ENCODE measurements around the gene PFKM.

The PFKM gene

DNA sequence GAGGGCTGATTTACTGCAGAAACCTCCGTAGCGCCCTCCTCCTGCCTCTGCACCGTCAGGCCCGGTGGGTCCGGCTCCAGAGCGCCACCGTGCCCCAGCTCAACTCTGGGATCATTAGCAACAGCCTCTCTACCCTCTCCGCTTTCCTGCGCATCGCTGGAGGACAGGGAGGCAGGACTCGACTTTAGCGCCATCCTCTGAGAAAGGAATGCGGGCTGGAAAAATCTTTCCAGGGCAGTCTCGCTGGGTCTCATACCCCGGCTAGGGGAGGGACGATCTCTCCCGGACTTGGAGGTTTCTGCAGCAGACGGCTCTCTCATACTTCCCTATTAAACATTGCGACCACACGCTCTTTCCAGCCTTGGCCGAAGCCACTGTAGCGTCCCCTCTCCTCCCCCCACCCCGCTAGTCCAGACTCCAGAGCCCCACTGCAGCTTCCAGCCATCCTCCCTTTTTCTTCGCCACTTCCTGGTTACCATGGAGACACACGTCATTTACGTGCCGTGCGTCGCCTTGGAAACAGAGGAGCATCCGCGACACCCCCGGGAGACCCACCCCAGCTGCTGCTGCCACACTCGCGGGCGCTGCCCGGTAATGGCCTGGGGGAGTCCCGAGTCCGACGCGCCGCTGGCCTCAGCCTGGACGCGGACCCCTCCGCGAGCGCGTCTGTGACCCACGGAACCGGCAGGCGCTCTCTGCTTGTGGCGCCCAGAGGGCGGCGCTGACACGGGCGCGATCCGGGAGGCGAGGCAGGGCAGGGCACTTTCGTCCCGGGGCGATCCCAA, 64.1 kb downstream of the PFKM start, which contains the start of gene CCDC184:
TSS of gene CCDC184 (plus strand) at position 554 of the 785 bp plus-strand sequence. CDS start 479 bp downstream, outside the sequence.
- H3K9me3 ChIP-seq (ENCODE audit: insufficient read depth, low read depth, low read length): no peaks in the 10 kb centered on the region
- peaks cover 13% of the 10 kb centered on the region; the same call in 1 of the 2 replicates for H3K4me1 ChIP-seq (ENCODE audit: insufficient read depth, low read length)
- no peaks in the 10 kb centered on the region for H3K36me3 ChIP-seq (ENCODE audit: insufficient read depth, low read depth, low read length)
- peak within 1 kb of the TSS; percentile 81 for H3K4me3 ChIP-seq (ENCODE audit: low read length)
- H3K9ac ChIP-seq (ENCODE audit: low read depth, low read length): peak within 1 kb of the TSS; percentile 40; the same call in 1 of the 2 replicates
- no peak within 1 kb of the TSS for H3K27ac ChIP-seq (ENCODE audit: low read length)
- H3K27me3 ChIP-seq (ENCODE audit: insufficient read depth, low read length): peaks cover 91% of the 10 kb centered on the region

DNA sequence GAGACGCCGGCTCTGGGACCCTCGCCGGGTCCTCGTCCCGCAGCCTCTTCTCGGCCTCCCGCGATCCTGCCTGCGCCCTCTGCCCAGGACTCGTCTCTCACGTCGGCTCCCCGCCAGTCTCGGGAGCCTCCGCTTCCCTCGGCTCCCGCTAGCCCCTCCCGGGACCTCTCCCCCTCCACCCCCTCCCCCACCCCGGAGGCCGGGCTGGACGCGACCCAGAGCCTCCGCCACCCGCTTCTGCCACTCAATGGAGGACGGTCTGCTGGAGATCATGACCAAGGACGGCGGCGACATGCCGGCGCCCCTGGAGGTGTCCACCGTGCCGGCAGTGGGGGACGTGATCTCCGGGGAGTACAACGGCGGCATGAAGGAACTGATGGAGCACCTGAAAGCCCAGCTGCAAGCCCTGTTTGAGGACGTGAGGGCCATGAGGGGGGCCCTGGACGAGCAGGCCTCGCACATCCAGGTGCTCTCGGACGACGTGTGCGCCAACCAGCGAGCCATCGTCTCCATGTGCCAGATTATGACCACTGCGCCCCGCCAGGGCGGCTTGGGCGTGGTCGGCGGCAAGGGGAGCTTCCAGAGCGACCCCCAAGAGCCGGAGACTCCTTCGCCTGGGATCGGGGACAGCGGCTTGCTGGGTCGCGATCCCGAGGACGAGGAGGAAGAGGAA, 64.8 kb downstream of the PFKM start:
- H3K27ac ChIP-seq (ENCODE audit: low read length): no peak overlapping the region

DNA sequence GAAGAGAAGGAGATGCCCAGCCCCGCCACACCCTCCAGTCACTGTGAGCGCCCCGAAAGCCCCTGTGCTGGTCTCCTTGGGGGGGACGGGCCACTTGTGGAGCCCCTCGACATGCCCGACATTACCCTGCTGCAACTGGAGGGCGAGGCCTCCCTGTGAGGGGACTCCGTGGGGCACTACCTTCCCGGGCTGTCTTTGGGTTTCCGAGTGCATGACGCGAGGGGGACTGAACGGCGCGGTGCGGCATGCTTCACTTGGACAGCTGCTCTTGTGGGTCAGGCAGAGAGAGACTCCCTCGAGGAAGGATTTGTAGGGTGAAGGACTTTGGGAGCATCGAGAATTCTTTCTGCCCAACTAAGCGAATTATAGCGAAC, 65.4 kb downstream of the PFKM start:
- Histone ChIP-seq H3K9ac (ENCODE audit: low read depth, low read length) (no peak overlapping the region; the same call in 1 of the 2 replicates), H3K27ac (ENCODE audit: low read length) (no peak overlapping the region), H3K36me3 (ENCODE audit: insufficient read depth, low read depth, low read length) (no peaks in the 10 kb centered on the region), H3K27me3 (ENCODE audit: insufficient read depth, low read length) (peaks cover 93% of the 10 kb centered on the region), H3K4me3 (ENCODE audit: low read length) (peak overlapping the region; percentile 81; the same call in 1 of the 2 replicates), H3K9me3 (ENCODE audit: insufficient read depth, low read depth, low read length) (no peaks in the 10 kb centered on the region), H3K4me1 (ENCODE audit: insufficient read depth, low read length) (peaks cover 13% of the 10 kb centered on the region; the same call in 1 of the 2 replicates)

More for the DNA sequence above, 64.8 kb downstream of the PFKM start:
- peaks cover 13% of the 10 kb centered on the region; the same call in 1 of the 2 replicates for H3K4me1 ChIP-seq (ENCODE audit: insufficient read depth, low read length)
- H3K9ac ChIP-seq (ENCODE audit: low read depth, low read length): peak overlapping the region; percentile 16; the same call in 1 of the 2 replicates
- H3K36me3 ChIP-seq (ENCODE audit: insufficient read depth, low read depth, low read length): no peaks in the 10 kb centered on the region
- H3K4me3 ChIP-seq (ENCODE audit: low read length): peak overlapping the region; percentile 81
- no peaks in the 10 kb centered on the region for H3K9me3 ChIP-seq (ENCODE audit: insufficient read depth, low read depth, low read length)
- H3K27me3 ChIP-seq (ENCODE audit: insufficient read depth, low read length): peaks cover 96% of the 10 kb centered on the region

DNA sequence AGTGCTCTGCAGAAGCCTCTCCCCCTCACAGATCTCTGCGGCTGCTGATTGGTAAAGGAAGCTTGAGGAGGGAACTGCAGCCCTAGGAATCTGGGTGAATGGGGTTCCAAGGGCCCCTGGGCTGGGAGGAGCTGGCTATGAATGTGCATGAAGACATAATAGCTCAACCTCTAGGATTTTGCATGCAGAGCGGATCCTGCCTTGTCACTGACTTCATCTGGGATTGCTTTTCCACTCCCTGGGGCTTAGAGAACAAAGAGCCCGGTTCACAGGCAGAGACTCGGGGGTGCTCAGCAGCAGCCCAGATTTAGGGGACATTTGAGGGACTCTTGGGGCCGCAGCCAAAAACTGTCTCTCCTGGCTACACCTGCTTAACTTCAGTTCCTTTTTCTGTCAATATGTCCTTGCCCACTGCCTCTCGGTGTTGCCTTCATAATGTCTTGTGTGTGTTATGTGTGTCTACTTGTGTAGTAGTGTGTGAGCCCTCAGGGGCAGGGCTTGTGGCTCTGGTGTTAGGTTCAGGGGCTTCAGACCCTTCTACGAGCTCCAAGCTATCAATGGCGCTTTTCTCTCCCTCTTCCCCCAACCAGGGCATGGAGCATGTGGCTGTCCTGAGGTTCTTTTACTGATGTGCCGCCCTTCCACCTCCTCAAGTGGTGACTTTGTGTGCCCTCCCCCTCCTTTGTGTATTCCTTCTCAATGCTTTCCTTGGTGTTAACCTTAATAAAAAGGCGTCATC, 66.2 kb downstream of the PFKM start:
- H3K4me3 ChIP-seq (ENCODE audit: low read length): peak overlapping the region; percentile 81; the same call in 1 of the 2 replicates
- no peak overlapping the region for H3K27ac ChIP-seq (ENCODE audit: low read length)
- peaks cover 93% of the 10 kb centered on the region for H3K27me3 ChIP-seq (ENCODE audit: insufficient read depth, low read length)

DNA sequence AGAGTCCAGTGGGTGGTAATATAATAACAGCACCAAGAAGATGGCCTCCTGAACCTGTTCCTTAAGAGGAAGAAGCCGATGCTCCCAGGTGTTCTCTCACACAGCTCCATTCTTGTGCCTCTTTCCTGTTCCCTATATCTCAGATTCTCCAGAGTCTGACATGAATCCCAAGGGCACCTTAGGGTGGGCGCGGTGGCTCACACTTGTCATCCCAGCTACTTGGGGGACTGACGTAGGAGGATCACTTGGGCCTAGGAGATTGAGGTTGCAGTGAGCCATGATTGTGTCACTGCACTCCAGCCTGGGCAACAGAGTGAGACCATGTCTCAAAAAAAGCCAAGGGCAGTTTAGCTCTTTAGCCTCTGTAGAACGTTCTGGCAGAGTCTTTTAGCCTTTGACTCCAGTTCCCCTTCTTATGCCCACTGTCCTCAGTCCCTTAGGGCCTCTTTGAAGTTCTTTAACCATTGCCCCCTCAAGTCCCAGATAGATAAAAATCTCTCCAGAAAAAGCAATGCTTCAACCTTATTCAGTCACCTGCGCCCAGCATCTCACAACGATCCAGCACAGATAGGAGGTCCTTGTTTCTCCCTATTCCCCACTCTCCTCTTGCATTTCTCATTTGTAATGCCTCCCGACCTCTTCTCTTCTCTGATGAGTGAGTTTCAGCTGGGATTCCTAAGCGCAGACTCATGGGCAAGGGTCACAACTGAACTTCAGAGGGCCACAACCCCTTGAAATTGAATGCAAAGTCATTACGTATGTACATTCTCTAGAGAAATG, 68.9 kb downstream of the PFKM start:
- peaks cover 87% of the 10 kb centered on the region for H3K27me3 ChIP-seq (ENCODE audit: insufficient read depth, low read length)
- H3K4me1 ChIP-seq (ENCODE audit: insufficient read depth, low read length): peaks cover 7% of the 10 kb centered on the region; the same call in 1 of the 2 replicates
- H3K9me3 ChIP-seq (ENCODE audit: insufficient read depth, low read depth, low read length): no peaks in the 10 kb centered on the region
- no peak overlapping the region for H3K9ac ChIP-seq (ENCODE audit: low read depth, low read length)
- no peak overlapping the region for H3K4me3 ChIP-seq (ENCODE audit: low read length)
- H3K36me3 ChIP-seq (ENCODE audit: insufficient read depth, low read depth, low read length): no peaks in the 10 kb centered on the region
- H3K27ac ChIP-seq (ENCODE audit: low read length): no peak overlapping the region

More for the DNA sequence above, 66.2 kb downstream of the PFKM start:
- no peaks in the 10 kb centered on the region for H3K36me3 ChIP-seq (ENCODE audit: insufficient read depth, low read depth, low read length)
- peaks cover 13% of the 10 kb centered on the region; the same call in 1 of the 2 replicates for H3K4me1 ChIP-seq (ENCODE audit: insufficient read depth, low read length)
- no peaks in the 10 kb centered on the region for H3K9me3 ChIP-seq (ENCODE audit: insufficient read depth, low read depth, low read length)
- H3K9ac ChIP-seq (ENCODE audit: low read depth, low read length): no peak overlapping the region

DNA sequence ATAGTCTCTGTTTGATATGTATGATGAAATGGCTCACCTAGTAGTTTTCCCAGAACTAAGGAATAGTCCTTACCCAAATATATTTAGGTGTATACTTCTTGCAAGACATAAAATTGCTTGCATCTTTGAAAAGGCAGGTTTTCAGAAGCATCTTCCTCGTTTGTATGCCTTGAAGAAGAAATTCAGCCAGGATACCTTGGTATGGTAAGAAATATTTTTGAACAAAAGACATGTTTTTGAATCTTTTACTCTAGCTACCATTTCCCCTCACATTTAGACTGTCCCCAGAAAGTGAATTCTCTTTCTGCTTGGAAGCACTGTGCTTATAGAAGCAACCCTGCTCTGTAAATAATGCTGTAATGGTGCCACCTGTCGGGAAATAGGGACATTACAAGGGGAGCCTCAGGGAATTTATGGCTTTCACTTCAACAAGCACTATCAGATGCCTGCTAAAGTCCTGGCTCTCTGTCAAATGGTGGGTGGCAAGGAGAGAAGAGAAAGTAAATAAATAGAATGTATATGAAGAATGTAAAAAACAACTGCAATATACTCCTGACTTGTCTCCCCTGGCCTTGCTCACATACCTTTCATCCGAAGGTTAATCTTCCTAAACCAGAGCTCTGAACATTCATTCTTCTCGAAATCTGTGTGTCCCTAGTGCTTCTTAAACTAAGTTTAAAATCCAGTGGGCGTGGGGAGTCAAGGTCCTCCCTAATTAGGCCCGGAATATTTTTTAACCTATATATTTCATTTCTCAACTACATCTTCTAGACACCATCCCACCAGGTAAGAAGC, 70.4 kb downstream of the PFKM start:
- Histone ChIP-seq H3K9ac (ENCODE audit: low read depth, low read length) (no peak overlapping the region), H3K36me3 (ENCODE audit: insufficient read depth, low read depth, low read length) (no peaks in the 10 kb centered on the region), H3K9me3 (ENCODE audit: insufficient read depth, low read depth, low read length) (no peaks in the 10 kb centered on the region), H3K27ac (ENCODE audit: low read length) (no peak overlapping the region), H3K4me3 (ENCODE audit: low read length) (no peak overlapping the region), H3K27me3 (ENCODE audit: insufficient read depth, low read length) (peaks cover 87% of the 10 kb centered on the region), H3K4me1 (ENCODE audit: insufficient read depth, low read length) (peaks cover 7% of the 10 kb centered on the region; the same call in 1 of the 2 replicates)

DNA sequence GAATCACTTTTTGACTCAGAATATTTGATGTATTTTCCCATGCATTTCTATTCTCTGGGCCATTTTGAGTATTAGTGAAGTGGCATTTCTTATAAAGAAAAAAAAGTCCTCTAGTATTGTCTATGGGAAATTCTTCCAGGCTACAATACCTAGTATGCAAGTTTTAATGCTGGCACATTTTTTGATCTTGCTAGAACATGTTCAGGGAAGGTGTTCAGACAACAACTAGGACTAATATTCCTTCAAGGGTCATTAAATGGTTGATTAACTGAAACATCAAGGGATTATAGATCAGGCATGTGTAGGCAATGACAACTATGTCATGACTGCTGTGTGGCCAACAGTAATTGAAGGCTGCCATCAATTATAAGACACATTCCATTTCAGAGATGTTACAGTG, 71.9 kb downstream of the PFKM start:
- H3K27me3 ChIP-seq (ENCODE audit: insufficient read depth, low read length): peaks cover 87% of the 10 kb centered on the region
- no peak overlapping the region for H3K4me3 ChIP-seq (ENCODE audit: low read length)
- no peaks in the 10 kb centered on the region for H3K4me1 ChIP-seq (ENCODE audit: insufficient read depth, low read length)
- no peak overlapping the region for H3K9ac ChIP-seq (ENCODE audit: low read depth, low read length)
- H3K36me3 ChIP-seq (ENCODE audit: insufficient read depth, low read depth, low read length): no peaks in the 10 kb centered on the region
- H3K27ac ChIP-seq (ENCODE audit: low read length): no peak overlapping the region
- no peaks in the 10 kb centered on the region for H3K9me3 ChIP-seq (ENCODE audit: insufficient read depth, low read depth, low read length)

DNA sequence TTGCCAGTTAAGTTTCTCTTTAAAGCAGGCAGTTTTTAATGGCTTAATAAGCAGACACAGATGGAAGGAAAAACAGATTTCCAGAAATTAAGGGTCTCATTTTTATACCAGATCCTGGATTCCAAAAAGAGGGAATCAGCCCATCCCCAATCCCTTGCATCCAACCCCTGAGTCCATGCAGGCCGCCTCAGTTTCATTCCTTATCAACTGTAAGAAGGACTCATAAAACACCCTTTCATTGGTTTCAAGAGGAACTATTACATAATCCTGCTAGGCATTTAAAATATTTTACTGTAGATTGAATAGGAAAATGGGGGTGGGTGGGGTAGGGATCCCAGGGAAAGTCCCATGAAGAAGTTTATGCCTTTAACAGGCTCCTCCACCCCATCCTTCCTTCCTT, 73.7 kb downstream of the PFKM start:
- H3K9me3 ChIP-seq (ENCODE audit: insufficient read depth, low read depth, low read length): no peaks in the 10 kb centered on the region
- H3K27me3 ChIP-seq (ENCODE audit: insufficient read depth, low read length): peaks cover 83% of the 10 kb centered on the region
- no peaks in the 10 kb centered on the region for H3K36me3 ChIP-seq (ENCODE audit: insufficient read depth, low read depth, low read length)
- no peak overlapping the region for H3K4me3 ChIP-seq (ENCODE audit: low read length)
- H3K9ac ChIP-seq (ENCODE audit: low read depth, low read length): no peak overlapping the region
- no peak overlapping the region for H3K27ac ChIP-seq (ENCODE audit: low read length)
- H3K4me1 ChIP-seq (ENCODE audit: insufficient read depth, low read length): peaks cover 4% of the 10 kb centered on the region

DNA sequence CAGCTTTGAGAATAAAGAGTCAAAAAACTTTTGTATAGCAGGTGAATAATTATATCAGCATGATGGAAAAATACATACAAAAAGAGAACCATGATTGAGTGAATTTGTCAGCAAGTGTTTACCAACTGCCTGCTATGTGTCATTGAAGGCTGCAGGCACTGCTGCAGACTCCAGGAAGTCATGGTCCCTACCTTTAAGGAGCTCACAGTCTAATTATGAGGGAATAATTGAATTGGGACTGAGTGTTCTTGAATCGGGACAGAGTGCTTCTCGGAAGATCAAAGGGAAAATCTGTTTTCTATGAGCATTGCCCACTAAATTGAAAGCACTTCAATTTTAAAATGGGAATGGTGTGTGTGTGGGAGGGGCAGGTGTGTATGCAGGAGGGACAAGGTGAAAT, 74.5 kb downstream of the PFKM start:
- peaks cover 4% of the 10 kb centered on the region for H3K4me1 ChIP-seq (ENCODE audit: insufficient read depth, low read length)
- H3K36me3 ChIP-seq (ENCODE audit: insufficient read depth, low read depth, low read length): no peaks in the 10 kb centered on the region
- H3K27me3 ChIP-seq (ENCODE audit: insufficient read depth, low read length): peaks cover 79% of the 10 kb centered on the region
- no peak overlapping the region for H3K9ac ChIP-seq (ENCODE audit: low read depth, low read length)
- no peak overlapping the region for H3K4me3 ChIP-seq (ENCODE audit: low read length)
- no peaks in the 10 kb centered on the region for H3K9me3 ChIP-seq (ENCODE audit: insufficient read depth, low read depth, low read length)
- no peak overlapping the region for H3K27ac ChIP-seq (ENCODE audit: low read length)

DNA sequence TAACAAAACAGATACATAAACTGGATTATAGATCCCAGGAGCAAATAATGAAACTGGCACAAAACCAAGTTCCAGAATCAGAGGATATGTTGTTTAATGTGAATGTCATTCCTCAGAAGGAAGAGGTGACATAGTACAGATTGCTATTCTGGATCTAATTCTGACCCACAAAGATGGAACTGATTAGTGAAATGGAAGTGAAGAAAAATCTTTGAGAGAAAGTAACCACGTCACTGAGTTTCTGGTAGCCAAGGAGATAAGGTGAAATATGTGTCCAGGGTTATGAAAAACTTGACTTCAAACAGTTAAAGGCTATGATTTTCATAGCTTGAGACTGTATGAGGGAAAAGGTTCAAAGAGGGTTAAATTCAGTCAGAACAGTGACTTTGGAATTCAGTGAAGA, 75.6 kb downstream of the PFKM start:
- Histone ChIP-seq H3K27me3 (ENCODE audit: insufficient read depth, low read length) (peaks cover 84% of the 10 kb centered on the region), H3K27ac (ENCODE audit: low read length) (no peak overlapping the region), H3K36me3 (ENCODE audit: insufficient read depth, low read depth, low read length) (no peaks in the 10 kb centered on the region), H3K9ac (ENCODE audit: low read depth, low read length) (no peak overlapping the region), H3K4me3 (ENCODE audit: low read length) (no peak overlapping the region), H3K9me3 (ENCODE audit: insufficient read depth, low read depth, low read length) (no peaks in the 10 kb centered on the region), H3K4me1 (ENCODE audit: insufficient read depth, low read length) (peaks cover 4% of the 10 kb centered on the region)
